Cardiac muscle cell (in vitro differentiated cells and primary cell): ENCODE results near the gene CLCN2. TPM values are rescaled to one million over a fixed set of nuclear protein-coding genes. Genes with fewer than 3 reads are reported as not detected.

Experiments
- DNase-seq, 2 donors: peaks; one replicate each; pipeline versions ENCODE4 v3.0.0 to v3.0.0-alpha.2; 2010 to 2017; ENCODE audit warnings: low read depth in 1 of 2, low spot score in 1 of 2
- H3K27ac ChIP-seq: fragments of 200-600 bp; sonication (generic); 2 replicates; pipeline ENCODE4 v1.5.1; 2016
- H3K27me3 ChIP-seq: fragments of 200-600 bp; sonication (generic); 2 replicates; pipeline ENCODE4 v1.6.0; 2016; ENCODE audit warnings: control low read depth
- H3K36me3 ChIP-seq: fragments of 200-600 bp; sonication (generic); 2 replicates; pipeline ENCODE4 v1.5.1; 2016; ENCODE audit warnings: control low read depth
- H3K4me1 ChIP-seq: fragments of 200-600 bp; sonication (generic); 2 replicates; pipeline ENCODE4 v1.8.1; 2017; ENCODE audit warnings: low read depth, mild to moderate bottlenecking, mixed run types
- H3K4me3 ChIP-seq: fragments of 200-600 bp; sonication (generic); 2 replicates; pipeline ENCODE4 v1.5.1; 2016; ENCODE audit warnings: mild to moderate bottlenecking
- H3K9me3 ChIP-seq: fragments of 200-600 bp; sonication (generic); 2 replicates; pipeline ENCODE4 v1.5.1; 2017; ENCODE audit warnings: low read depth, mild to moderate bottlenecking, control low read depth
- polyA plus RNA-seq: library from polyadenylated mRNA; unstranded; fragments of >200 nt; fragmentation: Nextera tagmentation; extraction: Ambion mirVana; gene quantifications from 2 replicates; pipeline ENCODE4 v1.2.1, GENCODE V29; 2016
- total RNA-seq: library from RNA; depleted of rRNA; stranded (reverse); fragments of >200 nt; gene quantifications from 2 replicates; pipeline ENCODE4 v1.2.3, GENCODE V29; 2016
- TF ChIP-seq, protein P1 (sequence below): IDR thresholded peaks from 2 replicates; pipeline ENCODE4 v1.5.1; 2012; ENCODE audit warnings: low read depth, mild to moderate bottlenecking, low read length

CLCN2 gene
- total and polyA plus RNA-seq, 2 experiments from 2014 or later = 12.3 to 18.4 TPM

DNA sequence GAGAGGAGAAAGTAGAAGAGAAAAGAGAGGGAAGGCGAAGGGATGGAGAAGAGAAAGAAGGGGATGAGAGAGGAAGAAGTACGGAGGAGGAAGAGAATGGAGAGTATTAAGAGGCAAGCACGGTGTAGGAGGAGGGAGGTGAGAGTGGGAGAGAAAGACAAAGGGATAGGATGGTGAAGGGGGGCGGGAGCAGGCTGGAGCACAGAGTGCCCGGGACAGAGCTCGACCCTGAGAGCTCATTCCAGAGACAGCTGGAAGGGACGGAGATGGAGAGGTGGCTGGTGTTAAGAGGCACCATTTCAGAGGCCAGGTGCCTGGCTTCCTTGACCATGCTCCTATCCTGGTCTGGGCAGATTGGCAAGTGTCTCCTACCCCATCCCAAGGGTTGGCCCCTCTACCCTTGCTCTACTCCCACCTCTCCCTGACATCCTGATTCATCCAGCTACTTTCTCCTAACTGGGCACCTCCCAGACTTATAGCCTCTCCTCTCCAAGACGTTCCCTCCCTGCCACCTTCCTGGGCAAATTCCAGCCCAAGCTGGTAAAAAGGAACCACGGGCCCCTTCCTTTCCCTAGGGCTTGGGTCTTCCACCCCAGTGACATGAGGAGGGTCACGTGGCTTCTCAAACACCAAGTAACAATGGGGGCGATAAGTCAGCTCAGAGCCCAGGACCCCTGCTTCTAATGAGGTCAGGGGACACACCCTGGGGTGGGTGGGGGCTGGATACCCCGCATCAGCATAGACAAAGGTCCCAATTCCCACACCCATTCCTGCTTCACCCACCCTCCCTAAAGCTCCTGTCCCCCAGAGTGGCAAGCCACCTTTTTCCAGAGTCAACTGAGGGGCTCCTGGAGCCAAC lies 1.1 kb downstream of the CLCN2 start:
- TF ChIP-seq, protein P1, sequence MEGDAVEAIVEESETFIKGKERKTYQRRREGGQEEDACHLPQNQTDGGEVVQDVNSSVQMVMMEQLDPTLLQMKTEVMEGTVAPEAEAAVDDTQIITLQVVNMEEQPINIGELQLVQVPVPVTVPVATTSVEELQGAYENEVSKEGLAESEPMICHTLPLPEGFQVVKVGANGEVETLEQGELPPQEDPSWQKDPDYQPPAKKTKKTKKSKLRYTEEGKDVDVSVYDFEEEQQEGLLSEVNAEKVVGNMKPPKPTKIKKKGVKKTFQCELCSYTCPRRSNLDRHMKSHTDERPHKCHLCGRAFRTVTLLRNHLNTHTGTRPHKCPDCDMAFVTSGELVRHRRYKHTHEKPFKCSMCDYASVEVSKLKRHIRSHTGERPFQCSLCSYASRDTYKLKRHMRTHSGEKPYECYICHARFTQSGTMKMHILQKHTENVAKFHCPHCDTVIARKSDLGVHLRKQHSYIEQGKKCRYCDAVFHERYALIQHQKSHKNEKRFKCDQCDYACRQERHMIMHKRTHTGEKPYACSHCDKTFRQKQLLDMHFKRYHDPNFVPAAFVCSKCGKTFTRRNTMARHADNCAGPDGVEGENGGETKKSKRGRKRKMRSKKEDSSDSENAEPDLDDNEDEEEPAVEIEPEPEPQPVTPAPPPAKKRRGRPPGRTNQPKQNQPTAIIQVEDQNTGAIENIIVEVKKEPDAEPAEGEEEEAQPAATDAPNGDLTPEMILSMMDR = no peak
- H3K27ac ChIP-seq = no peak overlapping the region
- peaks cover 10% of the 10 kb centered on the region for H3K36me3 ChIP-seq
- no peaks in the 10 kb centered on the region for H3K9me3 ChIP-seq
- DNase-seq = no peak
- H3K4me3 ChIP-seq = peak overlapping the region; percentile 69
- H3K4me1 ChIP-seq = peaks cover 14% of the 10 kb centered on the region
- no peaks in the 10 kb centered on the region for H3K27me3 ChIP-seq

DNA sequence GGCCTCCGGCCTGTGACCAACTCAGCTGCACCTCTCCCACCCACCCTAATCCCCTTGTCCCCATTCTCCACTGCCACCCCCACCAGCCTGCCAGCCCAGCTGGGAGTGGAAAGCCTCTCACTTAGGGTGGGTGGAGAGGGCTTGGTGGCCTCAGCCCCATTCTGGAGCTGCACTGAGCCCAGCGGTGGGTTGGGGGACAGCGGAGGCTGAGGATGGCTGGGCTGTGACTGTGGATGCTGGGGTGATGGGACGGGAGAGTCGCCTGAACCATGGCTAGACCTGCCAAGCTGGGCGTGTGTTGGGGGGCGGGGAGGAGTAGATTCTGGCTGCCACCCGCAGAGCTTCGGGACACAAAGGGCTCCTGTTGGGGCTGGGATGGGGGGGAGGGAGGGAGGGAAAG lies 1.8 kb downstream of the CLCN2 start:
- no peak overlapping the region for H3K4me3 ChIP-seq
- DNase-seq = no peak

DNA sequence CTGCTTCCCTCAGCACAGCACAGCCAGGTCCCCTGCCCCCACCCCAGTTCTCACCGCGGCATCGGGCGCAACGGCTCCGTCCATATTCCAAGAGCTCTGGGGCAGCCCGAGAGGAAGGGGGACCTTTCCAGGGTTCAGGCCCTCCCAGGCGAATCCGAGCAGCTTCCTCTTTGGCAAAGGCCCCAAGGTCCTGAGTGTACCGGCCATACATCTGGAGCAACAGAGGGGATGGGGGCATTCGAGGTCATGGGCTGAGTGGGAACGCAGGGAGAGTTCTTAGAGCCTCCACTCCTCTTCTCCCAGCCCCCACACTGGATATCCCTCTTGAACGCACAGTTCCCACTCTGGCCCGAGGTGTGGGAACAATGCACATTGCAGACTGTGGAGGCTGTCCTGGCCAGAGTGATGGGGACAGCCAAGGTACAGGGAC lies 2.5 kb downstream of the CLCN2 start:
- H3K27ac ChIP-seq = no peak overlapping the region
- no peak for DNase-seq
- H3K36me3 ChIP-seq = peaks cover 10% of the 10 kb centered on the region
- H3K4me1 ChIP-seq = peaks cover 11% of the 10 kb centered on the region
- no peaks in the 10 kb centered on the region for H3K9me3 ChIP-seq
- no peak overlapping the region for H3K4me3 ChIP-seq
- no peaks in the 10 kb centered on the region for H3K27me3 ChIP-seq
- TF ChIP-seq, protein P1 = no peak

More for the DNA sequence above, 1.8 kb downstream of the CLCN2 start:
- H3K4me1 ChIP-seq = peaks cover 14% of the 10 kb centered on the region
- no peaks in the 10 kb centered on the region for H3K27me3 ChIP-seq
- H3K36me3 ChIP-seq = peaks cover 10% of the 10 kb centered on the region
- TF ChIP-seq, protein P1 = no peak
- no peak overlapping the region for H3K27ac ChIP-seq
- H3K9me3 ChIP-seq = no peaks in the 10 kb centered on the region

DNA sequence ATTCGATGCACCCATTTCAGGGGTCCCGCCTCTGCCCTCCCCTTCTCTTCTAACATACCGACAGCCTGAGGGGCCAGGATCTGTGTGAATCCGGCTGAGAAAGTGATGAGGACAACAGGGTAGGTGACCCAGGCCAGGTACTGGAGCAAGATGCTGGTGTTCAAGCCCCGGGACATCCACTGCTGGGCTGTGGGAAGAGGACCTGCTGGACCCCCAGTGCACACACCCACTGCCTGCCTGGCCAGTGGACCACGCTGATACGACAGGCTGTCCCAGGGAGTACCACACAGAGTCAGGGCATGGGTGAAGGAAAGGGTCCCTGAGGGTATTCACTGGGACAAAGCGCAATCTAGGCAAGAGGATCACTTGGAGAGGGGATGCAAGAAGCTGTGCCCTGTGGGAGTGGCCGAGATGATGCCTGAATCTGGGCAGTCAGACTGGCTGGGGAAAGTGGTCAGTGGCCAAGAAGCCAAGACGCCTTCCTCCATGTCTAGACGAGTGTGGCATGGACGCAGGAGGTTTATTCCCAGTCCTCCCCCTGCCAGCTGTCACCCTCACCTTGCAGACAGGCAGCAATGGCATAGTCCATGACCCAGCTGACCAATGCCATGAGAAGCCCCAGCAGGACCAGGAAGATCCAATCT lies 3.2 kb downstream of the CLCN2 start:
- TF ChIP-seq, protein P1 = no peak
- Histone ChIP-seq H3K36me3 (peaks cover 10% of the 10 kb centered on the region), H3K27ac (no peak overlapping the region), H3K9me3 (no peaks in the 10 kb centered on the region), H3K4me1 (peaks cover 9% of the 10 kb centered on the region), H3K4me3 (no peak overlapping the region), H3K27me3 (no peaks in the 10 kb centered on the region)
- DNase-seq = no peak

DNA sequence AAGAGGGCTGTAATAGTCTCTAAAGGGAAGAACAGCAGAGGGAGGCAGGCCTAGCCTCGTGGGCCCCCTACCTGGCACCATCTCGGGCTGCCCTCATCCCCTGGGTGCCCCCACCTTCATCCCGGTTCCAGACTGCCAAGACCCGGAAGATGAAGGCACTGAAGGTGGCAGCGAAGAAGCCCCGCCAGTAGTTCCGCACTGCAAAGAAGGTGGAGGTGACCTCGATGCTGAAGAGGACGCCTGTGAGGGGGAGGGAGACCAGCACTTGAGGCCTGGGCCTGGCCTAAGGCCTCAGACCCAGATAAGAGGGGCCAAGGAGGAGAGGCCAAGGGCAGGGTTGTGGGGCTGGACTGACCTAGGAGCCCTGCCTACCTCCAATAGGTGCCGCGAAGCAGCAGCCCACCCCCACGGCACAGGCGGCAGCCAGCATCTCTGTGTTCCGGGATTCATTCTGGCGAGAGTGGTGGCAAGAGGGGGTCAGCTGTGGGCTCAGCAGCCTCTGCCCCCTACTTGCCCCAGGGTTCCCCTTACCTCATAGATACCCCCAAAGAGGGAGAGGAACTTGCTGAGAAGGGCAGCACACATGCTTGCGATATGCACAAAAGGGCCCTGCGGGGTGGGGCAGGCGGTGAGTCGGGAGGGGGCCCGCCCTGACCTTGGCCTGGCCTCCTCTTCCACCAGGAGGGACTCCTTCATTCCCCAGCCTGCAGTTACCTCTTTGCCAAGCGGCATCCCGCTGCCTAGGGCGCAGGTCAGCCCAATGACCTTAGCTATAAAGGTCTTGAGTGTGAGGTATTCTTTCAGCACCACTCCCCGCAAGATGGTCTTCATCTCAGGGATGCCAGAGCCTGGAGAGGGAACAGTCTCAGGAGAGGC lies 3.9 kb downstream of the CLCN2 start:
- TF ChIP-seq, protein P1 = no peak

More for the DNA sequence above, 3.9 kb downstream of the CLCN2 start:
- H3K4me3 ChIP-seq = no peak overlapping the region
- no peaks in the 10 kb centered on the region for H3K27me3 ChIP-seq
- no peak for DNase-seq
- H3K27ac ChIP-seq = no peak overlapping the region
- peaks cover 10% of the 10 kb centered on the region for H3K36me3 ChIP-seq
- peaks cover 9% of the 10 kb centered on the region for H3K4me1 ChIP-seq
- no peaks in the 10 kb centered on the region for H3K9me3 ChIP-seq
